NOMO-1 (cell line): Measurements from ENCODE around the gene ECSIT.

Source experiments
- DNase-seq, 2 experiments: peaks; one replicate each; lab custom pipeline; 2025; ENCODE audit not compliant: unreplicated experiment in 2 of 2; lab: John Stamatoyannopoulos, UW

Gene ECSIT

DNA sequence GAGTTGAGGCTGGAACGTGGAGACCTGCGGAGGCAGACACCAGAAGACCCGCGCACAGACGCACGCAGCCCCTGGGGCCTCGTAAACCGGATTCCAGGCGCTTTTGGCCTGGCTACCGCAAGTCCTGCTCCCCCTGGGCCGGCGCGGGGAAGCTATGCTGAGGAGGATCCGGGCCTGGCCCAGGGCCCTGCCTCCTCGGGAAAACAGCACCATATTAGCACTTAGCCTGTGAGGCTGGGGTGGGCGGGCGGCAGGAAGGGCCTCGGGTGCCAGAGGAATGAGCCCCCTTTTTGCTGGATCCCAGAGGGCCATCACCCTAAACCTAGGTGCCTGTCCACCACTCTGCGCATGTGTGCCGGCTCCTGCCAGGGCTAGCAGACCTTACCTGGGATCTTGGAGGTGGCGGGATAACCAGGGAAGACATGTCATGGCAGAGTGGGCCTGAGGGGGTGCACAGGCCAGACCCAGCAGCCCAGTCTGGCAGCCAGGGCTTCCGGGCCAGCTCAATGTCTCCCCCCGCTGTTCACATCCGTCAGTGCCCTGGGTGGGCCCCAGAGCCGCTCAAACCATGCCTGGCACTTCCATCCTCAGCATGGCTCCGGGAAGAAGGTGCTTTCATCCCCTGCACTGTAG is 22.8 kb upstream of the ECSIT start:
- DNase-seq, result no peak

DNA sequence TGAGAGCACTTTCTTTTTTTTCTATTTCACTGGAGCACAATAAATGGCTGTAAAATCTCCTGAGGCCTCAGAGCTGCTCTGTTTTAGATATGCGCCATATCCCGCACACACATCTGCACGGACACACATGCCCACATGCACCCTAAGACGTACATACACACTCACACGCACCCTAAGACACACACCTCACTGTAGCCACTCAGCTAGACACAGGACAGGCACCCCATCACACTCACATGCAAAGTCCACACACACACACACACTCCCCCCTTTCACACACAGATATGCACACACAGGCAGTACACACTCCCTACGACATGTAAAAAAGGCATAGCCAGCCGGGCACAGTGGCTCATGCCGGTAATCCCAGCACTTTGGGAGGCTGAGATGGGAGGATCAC is 21.3 kb upstream of the ECSIT start:
- no peak for DNase-seq

DNA sequence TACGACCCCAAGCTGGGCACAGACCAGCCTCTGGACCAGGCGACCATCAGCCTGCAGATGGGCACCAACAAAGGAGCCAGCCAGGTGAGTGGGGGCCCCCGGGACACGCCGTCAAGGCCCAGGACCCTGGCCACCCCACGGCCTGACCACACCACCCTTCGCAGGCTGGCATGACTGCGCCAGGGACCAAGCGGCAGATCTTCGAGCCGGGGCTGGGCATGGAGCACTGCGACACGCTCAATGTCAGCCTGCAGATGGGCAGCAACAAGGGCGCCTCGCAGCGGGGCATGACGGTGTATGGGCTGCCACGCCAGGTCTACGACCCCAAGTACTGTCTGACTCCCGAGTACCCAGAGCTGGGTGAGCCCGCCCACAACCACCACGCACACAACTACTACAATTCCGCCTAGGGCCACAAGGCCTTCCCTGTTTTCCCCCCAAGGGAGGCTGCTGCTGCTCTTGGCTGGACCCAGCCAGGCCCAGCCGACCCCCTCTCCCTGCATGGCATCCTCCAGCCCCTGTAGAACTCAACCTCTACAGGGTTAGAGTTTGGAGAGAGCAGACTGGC is 20.5 kb upstream of the ECSIT start:
- DNase-seq, result no peak

DNA sequence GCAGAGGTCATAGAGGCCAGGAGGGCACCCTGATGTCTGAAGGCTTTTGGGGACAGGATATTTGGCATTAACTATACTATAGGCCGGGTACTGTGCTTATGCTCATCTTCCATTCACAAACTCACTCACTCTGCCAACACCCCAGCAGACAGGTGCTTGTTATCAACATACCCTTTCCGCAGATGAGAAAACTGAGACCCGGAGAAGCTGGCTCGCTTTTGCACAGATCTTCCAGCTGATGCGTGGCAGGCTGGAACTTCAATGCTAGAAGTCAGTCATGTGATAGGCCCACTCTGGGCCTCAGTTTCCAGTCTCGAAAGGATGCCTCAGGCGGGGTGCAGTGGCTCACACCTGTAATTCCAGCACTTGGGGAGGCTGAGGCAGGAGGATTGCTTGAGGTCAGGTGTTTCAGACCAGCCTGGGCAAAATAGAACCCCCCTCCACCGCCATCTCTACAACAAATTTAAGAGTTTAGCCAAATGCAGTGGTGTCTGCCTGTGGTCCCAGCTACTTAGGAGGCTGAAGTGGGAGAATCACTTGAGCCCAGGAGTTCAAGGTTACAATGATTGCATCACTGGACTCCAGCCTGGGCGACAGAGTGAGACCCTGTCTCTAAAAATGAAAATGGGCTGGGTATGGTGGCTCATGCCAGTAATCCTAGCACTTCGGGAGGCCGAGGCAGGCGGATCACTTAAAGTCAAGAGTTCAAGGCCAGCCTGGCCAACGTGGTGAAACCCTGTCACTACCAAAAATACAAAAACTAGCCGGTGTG is 19.2 kb upstream of the ECSIT start:
- no peak for DNase-seq

DNA sequence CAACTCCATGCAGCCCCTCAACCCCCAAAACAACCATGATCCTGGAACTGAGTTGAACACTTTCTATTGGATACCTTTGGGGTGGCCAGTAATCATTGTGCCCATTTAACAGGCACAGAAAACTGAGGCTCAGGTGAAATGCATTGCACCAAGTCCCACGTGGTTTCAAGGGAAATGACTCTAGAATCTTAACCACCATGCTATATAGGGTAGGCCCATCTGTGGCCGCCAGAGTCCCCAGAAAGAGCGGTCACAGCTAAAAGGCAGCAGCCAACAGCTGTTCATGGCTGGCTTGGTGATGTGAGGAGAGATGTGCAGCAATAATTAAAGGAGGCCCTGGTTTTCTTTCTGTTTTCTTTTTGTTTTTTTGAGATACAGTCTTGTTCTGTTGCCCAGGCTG is 12.3 kb upstream of the ECSIT start:
- DNase-seq, result no peak

DNA sequence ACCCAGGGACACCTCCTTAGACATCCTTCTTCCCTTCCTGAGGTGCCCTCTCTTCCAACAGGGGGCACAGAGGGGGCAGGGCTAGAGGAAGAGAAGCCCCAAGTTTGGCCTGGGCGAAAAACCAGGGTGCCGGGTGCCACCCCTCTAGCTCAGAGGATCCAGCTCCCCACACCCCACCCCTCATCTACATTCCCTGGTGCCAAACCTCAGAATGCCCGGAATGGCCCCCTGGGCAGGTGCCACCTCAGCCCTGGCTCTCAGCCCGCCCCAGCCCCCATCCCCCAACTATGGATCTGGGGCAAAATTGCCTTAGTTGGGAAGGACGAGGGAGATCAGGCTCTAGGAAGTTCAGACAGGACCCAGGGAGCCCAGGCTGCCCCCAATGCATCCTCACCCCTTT is 11.7 kb upstream of the ECSIT start:
- DNase-seq, result no peak

DNA sequence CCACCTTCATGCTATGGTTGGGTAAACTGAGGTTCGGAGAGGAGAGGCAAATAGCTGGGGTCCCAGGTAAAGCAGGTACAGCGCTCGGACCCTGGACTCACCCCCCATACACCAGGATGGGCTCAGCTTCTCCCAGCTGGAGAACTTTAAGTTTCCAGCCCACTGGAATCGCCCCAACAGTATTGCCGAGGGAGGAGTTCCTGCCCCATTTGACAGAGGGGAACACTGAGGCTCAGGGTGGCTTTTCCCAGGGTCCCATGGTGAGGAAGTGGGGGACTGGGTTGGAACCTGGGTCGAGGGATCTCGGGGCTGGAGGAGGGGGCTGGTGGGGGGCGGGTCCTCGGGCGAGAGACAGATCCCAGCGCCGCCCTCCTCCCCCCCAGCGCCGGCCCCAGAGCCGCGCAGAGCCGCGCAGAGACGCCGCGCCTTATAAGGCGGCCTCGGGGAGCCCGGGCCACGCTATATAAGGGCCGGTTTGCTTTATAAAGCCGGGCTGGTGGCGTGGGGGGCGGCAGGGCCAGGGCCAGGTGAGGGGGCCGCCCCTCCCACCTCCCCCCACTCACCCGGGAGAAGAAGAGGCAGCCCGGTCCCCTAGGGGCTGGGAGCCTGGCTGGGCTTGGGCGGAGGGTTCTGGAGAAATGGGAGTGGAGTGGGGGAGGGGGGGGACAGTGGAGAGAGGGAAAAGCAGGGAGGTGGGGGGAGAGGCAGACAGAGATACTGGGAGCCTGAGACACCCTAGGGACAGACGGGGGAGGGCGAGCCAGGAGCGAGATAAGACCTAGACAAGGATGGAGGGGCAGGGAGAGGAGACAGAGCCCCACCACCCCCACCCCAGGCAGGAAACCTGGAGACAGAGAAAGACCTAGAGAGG is 10.8 kb upstream of the ECSIT start:
- DNase-seq, result no peak

DNA sequence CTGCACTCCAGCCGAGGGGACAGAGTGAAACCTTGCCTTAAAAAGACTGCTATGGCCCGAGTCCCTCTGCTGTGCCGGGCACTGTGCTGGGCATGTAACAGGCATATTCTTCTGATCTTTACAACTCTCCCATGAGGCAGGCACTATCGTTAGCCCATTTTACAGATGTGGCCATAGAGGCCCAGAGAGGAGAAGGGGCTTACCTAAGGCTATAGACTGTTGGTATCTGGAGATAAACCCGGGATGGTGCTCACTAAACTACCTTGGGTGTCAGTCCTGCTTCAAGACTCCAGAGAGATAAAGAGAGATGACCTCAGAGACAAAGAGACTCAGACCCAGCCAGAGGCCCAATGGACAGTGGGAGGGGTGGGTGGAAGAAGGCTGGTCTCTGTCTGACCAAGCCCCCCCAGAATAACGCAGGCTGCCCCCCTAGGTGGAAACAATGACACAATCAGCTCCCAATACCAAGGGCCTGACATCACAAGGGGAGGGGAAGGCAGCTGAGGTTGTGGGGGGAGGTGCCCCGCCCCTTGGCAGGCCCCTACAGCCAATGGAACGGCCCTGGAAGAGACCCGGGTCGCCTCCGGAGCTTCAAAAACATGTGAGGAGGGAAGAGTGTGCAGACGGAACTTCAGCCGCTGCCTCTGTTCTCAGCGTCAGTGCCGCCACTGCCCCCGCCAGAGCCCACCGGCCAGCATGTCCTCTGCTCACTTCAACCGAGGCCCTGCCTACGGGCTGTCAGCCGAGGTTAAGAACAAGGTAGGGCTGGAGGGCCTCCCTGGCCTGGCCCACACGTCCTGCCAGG is 9.5 kb upstream of the ECSIT start, which contains the start of gene CNN1:
Gene CNN1 (plus strand): TSS at position 620 of the 805 bp plus-strand sequence. CDS start 77 bp downstream, at position 697.
- no peak for DNase-seq

DNA sequence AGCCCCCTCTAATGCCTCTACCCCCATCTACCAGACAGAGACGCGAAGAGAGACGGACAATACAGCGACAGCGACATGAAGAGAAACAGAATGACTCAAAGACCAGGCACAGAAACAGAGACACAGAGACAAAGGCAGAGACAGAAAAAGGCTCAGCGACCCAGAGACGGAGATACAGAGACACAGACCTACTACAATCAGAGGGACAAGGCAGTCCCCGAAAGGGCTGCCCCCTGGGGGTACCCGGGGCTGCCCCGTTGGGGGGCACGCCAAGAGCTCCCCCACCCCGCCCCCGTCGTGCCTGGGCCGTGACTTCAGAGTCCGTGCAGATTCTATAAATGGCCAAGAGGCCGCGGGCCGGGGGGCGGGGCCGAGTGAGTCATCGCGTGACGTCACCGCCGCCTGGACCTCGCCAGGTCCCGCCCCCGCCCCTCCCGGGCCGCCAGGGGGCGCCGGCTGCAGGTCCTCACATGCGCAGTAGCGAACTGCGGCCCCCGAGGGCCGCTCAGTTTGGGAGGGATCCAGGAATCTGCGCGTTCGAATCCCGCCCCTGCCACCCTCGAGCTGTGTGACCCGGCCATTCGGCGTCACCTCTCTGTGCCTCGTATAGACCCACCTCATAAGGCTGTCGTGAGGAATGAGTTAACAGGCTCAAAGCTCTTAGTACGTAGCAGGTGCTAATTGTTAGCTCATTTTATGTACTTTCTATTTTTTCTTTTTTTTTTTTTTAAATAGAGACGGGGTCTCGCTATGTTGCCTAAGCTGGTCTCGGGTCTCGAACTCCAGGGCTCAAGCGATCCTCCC is 7.1 kb upstream of the ECSIT start:
- DNase-seq, result peak; percentile 73 to 85

DNA sequence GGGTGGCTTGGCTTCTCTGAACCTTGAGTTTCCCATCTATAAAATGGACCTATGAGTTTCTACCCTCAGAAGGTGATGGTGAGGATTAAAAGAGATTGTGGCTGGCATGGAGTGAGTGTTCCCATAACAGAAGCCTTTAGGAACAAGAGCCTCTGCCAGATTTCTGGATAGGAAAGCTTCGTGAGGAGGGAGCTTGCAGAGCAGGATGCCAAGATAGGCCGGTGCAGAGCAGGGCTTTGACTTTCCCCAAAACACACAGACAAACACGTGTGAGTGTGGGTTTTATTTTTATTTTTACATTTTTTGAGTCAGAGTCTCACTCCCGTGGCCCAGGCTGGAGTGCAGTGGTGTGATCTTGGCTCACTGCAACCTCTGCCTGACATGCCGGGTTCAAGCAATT is 6.0 kb upstream of the ECSIT start:
- no peak for DNase-seq

DNA sequence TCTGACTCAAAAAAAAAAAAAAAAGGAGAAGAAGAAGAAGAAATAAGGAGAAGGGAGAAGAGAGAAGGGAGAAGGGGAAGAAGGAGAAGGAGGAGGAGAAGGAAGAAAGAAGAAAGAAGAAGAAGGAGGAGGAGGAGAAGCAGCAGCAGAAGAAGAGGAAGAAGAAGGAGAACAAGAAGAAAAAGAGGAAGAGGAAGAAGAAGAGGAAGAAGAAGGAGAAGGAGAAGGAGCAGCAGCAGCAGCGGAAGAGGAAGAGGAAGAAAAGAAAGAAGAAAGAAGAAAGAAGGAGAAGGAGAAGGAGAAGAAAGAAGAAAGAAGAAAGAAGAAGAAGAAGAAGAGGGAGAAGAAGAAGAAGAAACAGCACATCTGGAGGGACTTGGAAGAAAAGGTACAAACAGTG is 5.6 kb upstream of the ECSIT start:
- DNase-seq, result peak in 1 of 2 experiments; percentile 21

DNA sequence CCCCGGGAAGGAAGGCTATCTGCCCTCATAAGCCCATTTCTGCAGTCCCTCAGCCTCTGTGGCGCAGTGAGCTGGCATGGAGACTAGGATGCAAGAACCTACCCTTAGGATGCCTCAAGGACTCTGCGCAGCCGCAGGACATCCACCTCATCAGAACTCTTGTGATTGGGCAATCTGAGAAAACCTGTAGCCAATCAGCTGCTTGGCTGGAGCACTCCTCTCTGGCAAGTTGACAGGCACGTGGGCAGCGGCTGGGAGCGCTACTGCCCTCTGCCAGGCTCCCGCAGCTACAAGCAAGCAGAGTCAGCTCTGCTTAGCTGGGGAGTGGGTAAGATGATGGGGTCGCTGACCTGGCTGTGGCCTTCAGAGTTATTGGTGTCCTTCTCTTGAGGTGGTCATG is 1.5 kb upstream of the ECSIT start:
- DNase-seq, result peak in 1 of 2 experiments; percentile 17

DNA sequence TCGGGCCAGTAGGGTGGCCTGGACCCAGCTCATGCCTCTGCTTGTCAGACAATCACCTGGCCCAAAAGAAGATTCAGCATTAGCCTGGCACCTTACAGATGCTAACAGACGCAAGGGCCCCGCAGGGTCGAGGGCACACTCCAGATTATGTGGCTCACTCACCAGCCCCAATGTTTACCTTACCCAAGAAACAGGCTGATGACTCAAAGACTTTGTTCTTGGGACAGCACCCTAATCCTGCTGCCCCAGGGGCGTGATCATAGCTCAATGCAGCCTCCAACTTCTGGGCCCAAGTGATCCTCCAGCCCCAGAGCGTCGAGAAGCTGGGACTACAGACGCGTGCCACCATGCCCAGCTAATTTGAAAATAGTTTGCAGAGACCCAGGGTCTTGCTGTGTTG is 9.8 kb downstream of the ECSIT start:
- no peak for DNase-seq

DNA sequence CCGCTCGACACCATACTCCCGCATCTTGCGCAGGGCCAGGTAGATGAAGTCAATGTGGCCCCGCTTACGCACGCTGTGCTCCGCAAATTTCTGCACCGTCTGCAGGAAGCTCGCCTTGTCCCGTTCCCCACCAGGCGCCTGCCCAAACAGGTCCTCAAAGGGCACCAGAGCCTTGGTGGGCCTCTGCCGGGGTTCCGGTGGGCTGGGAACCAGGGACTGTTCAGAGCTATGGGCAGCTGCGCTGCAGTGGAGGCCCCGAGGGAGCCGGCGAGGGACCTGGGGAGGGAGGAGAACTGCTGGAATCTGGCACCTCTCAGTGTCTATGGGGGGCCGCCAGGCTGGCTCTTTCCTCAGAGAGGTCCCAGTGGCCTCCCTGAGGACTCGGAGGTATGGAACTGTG is 15.0 kb downstream of the ECSIT start:
- no peak for DNase-seq

DNA sequence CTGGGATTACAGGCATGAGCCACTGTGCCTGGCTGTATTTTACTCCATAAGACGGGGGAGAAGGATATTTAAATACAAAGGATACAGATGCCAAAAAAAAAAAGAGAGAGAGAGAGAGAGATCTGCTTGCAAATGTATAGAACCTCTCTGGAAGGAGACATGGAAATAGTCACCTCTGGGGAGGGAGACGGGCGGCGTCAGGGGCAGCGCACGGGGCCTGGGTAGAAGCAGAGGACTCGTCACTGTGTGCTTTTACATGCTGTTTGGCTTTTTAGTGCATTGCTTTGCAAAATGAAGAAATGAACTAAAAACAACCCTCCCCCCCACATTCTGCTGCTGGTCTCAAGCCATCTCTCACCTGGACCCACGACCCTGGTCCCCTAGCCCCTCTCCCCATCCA is 18.5 kb downstream of the ECSIT start:
- DNase-seq, result no peak

DNA sequence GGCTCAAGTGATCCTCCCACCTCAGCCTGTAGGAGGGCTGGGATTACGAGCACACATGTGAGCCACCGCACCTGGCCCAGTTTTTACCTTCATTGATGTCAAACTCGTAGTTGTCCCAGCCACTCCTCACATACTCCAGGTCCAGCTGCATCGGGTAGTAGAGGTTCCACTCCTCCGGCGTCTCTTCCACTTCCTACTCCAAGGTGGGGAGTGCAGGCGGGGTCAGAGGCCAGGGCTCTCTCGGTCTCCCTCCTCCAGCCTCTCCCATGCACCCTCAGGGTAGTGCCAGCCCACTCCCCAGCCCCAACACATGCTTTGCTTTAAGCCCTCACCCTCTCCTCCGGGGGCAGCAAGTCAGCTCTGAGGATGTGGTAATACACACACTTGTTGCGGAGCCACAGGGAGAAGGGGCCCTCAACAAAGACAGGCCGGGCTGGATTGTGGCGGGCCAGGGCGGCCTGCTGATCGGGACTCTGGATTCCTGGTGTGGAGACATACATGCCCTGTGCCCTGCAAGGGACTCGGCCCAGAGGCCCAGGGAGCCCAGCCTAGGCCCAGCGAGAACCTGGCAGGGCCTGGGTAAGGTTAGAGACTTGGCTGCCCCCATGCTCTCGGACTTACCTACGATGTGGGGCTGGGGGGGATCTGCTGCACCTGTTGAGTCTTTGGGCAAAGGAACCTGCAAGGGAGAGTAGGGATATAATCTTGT is 21.4 kb downstream of the ECSIT start:
- DNase-seq, result no peak

DNA sequence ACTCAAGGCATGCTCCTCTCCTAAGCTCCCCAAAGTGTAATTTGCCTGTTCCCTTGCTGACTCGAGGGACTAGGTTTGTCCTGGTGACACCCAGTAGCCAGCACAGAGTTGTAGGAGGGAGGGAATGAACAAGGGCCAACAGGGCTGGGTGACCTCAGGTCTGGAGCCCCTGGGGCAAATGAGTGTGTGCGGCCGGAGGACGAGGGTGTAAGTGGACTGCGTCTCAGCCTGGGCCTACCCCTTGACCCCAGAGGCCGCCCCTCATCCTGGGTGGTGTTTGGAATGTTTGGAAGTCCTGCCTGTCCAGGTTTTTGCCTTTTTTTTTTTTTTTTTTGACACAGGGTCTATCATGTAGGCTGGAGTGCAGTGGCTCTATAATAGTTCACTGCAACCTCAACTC is 22.0 kb downstream of the ECSIT start:
- no peak for DNase-seq

DNA sequence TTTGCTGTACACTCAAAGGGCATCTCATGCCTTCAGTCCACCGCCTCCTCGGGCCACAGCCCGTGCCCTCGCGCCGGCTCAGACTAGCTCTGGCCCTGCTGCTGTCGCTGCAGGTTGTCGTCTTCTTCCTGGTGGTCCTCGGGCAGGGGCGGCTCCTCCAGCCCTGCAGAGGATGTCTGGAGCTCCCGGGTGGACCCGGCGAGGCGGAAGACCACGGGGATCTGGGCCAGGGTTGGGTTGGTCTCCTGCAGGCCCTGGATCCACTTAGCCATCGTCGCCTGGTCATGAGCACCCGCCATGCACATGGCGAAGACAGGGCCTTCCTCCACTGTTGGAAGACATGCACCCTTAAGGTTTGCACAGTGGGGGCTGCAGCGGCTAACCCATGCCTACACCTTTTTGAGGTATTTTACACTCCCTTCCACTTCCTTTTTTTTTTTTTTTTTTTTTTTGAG is 22.8 kb downstream of the ECSIT start:
- DNase-seq, result no peak
